Measurements from ENCODE around the gene CRYBA1.

GRCh38 chr17:29292071-29292991, 45.7 kb downstream of the CRYBA1 start:
- no peak for TF ChIP-seq CTCF (IDR thresholded peaks at IDR 0.05 in 2 of 3, conservative IDR thresholded peaks at IDR 0.05 in 1 of 3; ENCODE audit: borderline replicate concordance in 1 of 3, insufficient read depth in 1 of 3, low read depth in 2 of 3, low read length in 2 of 3)
- TF ChIP-seq MAX (IDR thresholded peaks at IDR 0.05), result 0 out of 2 replicates have a peak, but pooled peaks have one; percentile 3
- TF ChIP-seq ZNF274 (IDR thresholded peaks at IDR 0.05; ENCODE audit: low read depth, low read length), result no peak
- TF ChIP-seq ELF1 (IDR thresholded peaks at IDR 0.05; ENCODE audit: borderline replicate concordance, low read depth), result no peak
- TF ChIP-seq EZH2 (IDR thresholded peaks at IDR 0.05), result no peak
